ENCODE results near the gene GRM8.

GRM8 gene

DNA sequence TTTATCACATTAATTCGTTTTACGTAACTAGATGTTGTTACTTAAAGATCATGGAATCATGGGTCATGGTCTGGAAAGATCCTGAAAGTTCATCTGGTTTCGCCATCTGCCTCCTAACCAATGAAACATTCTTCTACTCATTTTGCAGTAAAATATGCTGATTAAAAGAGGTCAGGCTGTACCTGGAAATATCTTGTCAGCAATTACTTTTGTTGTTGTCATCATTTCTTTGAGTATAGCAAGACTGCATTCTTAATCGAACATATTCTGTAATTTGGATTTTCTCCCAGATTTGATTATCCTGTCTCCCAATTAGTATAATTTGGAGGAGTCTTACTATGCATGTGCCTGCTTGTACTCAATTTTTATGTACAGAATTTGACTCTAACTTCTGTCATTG lies 833.7 kb downstream of the GRM8 start:
- Mint-ChIP-seq H3K36me3 (ENCODE audit: insufficient read depth) (no peaks in the 10 kb centered on the region), H3K27ac (ENCODE audit: low read depth) (no peak overlapping the region), H3K9me3 (peaks cover 5% of the 10 kb centered on the region), H3K27me3 (no peaks in the 10 kb centered on the region), H3K4me3 (no peak overlapping the region), H3K4me1 (no peaks in the 10 kb centered on the region)
- DNase-seq (ENCODE audit: low spot score in 2 of 2) (no peak), ATAC-seq (replicated peaks; ENCODE audit: extremely low read depth, poor library complexity, severe bottlenecking) (no peak)

DNA sequence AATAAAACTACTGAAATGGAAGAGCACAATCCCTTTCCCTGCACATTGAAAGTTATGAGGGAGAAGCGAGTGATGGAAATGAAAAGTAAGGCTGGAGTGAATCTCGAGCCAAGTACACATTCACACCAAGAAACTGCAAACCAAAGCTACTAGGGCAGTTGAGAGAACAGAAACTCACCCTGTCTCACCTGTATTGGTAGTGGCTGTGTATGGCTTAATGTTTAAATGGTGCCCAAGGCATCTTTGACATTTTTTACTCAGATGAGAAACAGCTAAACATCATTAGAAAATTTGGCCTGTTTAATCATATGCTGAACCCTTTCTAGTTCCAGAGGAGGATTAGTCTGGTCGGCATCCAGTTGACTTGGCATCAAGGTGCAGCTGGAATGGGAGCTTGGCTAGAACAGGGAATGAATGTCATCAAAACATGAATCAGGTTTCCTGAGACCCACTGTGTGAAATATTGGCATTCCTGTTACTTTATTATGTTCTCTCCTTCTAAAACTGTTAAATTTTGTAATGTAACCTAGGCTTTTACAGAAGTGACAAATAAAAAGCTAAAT lies 840.8 kb downstream of the GRM8 start:
- H3K4me1 Mint-ChIP-seq: no peaks in the 10 kb centered on the region

DNA sequence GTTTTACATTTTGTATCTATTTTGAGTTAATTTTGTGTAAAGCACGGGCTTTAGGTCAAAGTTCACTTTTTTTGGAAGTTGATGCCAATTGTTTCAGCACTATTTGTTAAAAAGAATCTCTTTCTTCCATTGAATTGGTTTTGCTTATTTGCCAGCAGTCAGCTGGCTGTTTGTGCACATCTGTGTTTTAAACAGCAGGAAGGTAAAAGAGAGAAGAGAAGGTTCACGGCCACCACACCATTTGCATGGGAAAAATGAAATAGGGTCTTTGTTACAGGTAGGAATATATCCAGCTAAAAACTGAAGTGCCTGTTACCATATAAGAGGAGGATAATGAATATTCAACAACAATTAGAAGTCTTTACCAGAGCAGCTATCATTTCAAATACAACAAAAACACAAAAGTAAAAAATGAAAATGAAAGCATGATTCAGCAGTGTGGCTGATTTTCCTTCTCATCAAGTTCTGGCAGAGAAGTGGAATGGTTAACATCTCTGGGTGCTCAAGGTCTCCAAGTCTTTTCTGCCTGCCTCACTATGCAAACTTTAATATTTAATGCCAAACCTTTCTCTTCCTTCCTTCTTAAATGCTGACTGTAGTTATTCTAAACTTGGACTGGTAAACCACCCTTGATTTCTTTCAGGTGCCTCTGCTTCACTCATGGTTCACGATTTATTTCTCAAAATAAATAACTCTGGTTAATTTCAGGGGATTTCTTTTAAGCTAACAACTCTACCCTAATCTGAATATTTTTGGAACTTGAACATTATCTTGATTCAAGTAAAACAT lies 841.5 kb downstream of the GRM8 start:
- H3K27me3 Mint-ChIP-seq: no peaks in the 10 kb centered on the region
- no peaks in the 10 kb centered on the region for H3K4me1 Mint-ChIP-seq
- H3K36me3 Mint-ChIP-seq (ENCODE audit: insufficient read depth): no peaks in the 10 kb centered on the region
- ATAC-seq (replicated peaks; ENCODE audit: extremely low read depth, poor library complexity, severe bottlenecking): no peak
- no peak overlapping the region for H3K4me3 Mint-ChIP-seq
- no peaks in the 10 kb centered on the region for H3K9me3 Mint-ChIP-seq
- no peak overlapping the region for H3K27ac Mint-ChIP-seq (ENCODE audit: low read depth)
- DNase-seq (ENCODE audit: low spot score in 2 of 2): no peak

More for the DNA sequence above, 840.8 kb downstream of the GRM8 start:
- no peaks in the 10 kb centered on the region for H3K9me3 Mint-ChIP-seq
- H3K27ac Mint-ChIP-seq (ENCODE audit: low read depth): no peak overlapping the region
- H3K27me3 Mint-ChIP-seq: no peaks in the 10 kb centered on the region
- no peaks in the 10 kb centered on the region for H3K36me3 Mint-ChIP-seq (ENCODE audit: insufficient read depth)
- DNase-seq (ENCODE audit: low spot score in 2 of 2) (no peak), ATAC-seq (replicated peaks; ENCODE audit: extremely low read depth, poor library complexity, severe bottlenecking) (no peak)
- no peak overlapping the region for H3K4me3 Mint-ChIP-seq

DNA sequence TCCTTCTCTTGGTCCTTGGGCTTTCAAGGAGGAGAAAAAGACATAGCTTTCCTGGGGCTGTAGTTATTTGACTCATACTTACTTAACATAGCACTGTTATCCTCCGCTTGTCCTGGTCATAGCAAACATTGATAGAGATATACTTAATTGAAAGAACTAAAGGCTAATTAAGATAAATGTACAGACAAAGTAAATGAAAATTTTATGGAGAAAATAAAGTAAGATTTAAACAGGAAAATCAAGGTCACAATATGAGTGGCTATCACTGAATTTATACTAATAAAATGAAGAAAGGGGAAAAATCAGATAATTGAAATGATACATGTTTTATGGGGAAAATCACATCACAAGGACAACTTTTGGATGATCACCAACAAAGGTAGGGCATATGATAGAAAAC lies 849.7 kb downstream of the GRM8 start:
- DNase-seq (ENCODE audit: low spot score in 2 of 2) (no peak), ATAC-seq (replicated peaks; ENCODE audit: extremely low read depth, poor library complexity, severe bottlenecking) (no peak)
- H3K9me3 Mint-ChIP-seq: peaks cover 18% of the 10 kb centered on the region
- no peak overlapping the region for H3K27ac Mint-ChIP-seq (ENCODE audit: low read depth)
- no peaks in the 10 kb centered on the region for H3K4me1 Mint-ChIP-seq
- H3K27me3 Mint-ChIP-seq: no peaks in the 10 kb centered on the region
- H3K4me3 Mint-ChIP-seq: no peak overlapping the region
- no peaks in the 10 kb centered on the region for H3K36me3 Mint-ChIP-seq (ENCODE audit: insufficient read depth)

DNA sequence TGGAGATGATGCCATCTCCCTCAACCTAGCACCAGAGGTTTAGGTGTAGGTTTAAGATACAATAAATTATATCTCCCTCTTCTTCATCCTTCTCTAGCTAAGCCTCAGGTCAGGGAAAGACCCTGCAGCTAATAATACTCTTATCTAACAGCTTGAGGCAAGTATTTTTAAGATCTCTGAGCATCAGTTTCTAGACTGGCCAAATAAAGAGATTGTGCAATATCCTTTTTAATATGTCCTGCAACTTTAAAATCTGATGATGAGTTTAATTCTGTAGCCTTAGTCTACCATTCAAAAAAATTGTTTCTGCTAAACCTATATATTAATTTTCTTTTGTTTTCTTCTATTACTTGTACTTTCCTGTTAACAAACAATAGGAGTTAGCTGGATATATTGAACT lies 850.8 kb downstream of the GRM8 start:
- Mint-ChIP-seq H3K36me3 (ENCODE audit: insufficient read depth) (no peaks in the 10 kb centered on the region), H3K4me1 (no peaks in the 10 kb centered on the region), H3K9me3 (peaks cover 20% of the 10 kb centered on the region), H3K27me3 (no peaks in the 10 kb centered on the region), H3K4me3 (no peak overlapping the region), H3K27ac (ENCODE audit: low read depth) (no peak overlapping the region)
- DNase-seq (ENCODE audit: low spot score in 2 of 2) (no peak), ATAC-seq (replicated peaks; ENCODE audit: extremely low read depth, poor library complexity, severe bottlenecking) (no peak)

DNA sequence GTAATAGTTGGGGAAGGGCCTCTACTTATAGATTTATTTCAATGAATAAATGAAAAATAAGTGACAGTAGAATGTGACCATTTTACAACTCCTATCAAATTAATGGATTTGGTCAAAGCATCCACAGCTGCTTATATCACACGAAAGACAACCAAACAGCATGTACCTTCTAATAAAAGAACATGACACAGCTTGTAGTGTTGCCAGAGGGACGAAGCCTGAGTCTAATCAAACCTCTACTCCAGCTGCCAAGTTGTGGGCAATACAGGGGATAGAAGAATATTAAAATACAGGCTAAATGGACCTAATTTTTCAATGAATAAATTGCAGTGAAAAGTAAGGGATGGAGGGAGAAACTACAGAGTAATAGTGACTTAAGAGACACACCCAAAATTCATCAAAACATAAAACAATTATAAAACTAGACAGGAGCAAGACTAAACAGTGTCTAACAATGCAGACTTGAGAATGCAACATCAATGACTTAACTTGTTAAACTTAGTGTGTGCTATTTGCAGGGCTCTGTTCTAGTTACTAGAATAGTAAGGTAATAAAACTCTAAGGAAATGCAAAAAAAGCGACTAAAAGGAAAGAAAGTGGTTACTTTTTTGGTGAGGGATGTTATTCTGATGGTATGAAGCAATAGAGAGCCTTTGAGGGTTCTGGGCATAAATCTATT lies 853.8 kb downstream of the GRM8 start:
- no peak overlapping the region for H3K4me3 Mint-ChIP-seq
- H3K27me3 Mint-ChIP-seq: no peaks in the 10 kb centered on the region
- no peak overlapping the region for H3K27ac Mint-ChIP-seq (ENCODE audit: low read depth)
- no peaks in the 10 kb centered on the region for H3K36me3 Mint-ChIP-seq (ENCODE audit: insufficient read depth)
- H3K4me1 Mint-ChIP-seq: no peaks in the 10 kb centered on the region
- peaks cover 24% of the 10 kb centered on the region for H3K9me3 Mint-ChIP-seq
- ATAC-seq (replicated peaks; ENCODE audit: extremely low read depth, poor library complexity, severe bottlenecking) (no peak), DNase-seq (ENCODE audit: low spot score in 2 of 2) (no peak)

DNA sequence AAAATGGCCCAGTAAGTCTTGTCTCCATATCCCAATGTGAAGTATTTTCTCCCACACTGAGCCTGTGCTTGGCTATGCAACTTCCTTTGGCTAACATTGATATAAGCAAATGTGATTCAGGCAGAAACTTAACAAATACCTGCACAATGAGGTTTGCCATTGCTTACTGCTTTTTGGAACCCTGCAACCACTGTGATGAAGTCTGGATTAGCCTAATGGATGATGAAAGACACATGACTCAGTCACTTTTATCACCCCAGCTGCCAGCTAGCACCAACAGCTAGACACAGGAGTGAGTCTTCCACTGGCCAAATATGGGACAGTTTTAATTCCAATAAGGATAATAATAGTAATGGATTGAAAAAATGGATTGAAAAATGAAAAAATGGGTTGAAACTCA lies 854.5 kb downstream of the GRM8 start:
- H3K27me3 Mint-ChIP-seq: no peaks in the 10 kb centered on the region
- DNase-seq (ENCODE audit: low spot score in 2 of 2) (no peak), ATAC-seq (replicated peaks; ENCODE audit: extremely low read depth, poor library complexity, severe bottlenecking) (no peak)
- H3K9me3 Mint-ChIP-seq: peaks cover 23% of the 10 kb centered on the region
- H3K4me3 Mint-ChIP-seq: no peak overlapping the region
- no peak overlapping the region for H3K27ac Mint-ChIP-seq (ENCODE audit: low read depth)
- H3K4me1 Mint-ChIP-seq: no peaks in the 10 kb centered on the region
- no peaks in the 10 kb centered on the region for H3K36me3 Mint-ChIP-seq (ENCODE audit: insufficient read depth)

DNA sequence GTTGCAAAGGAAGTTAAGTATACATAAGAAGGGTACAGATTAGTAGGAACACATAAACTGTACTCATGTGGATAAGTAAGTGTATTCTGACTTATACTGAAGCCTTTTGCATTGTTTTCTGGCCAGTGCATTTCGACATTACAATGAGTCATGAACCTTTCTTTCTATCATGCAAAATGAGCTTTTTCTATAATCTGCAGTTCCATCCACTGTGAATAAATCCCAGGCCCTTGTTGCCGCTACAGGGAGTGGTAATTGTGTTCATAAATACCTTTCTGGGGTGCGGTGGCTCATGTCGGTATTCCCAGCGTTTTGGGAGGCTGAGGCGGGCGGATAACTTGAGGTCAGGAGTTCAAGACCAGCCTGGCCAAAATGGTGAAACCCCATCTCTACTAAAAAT lies 858.3 kb downstream of the GRM8 start:
- no peak overlapping the region for H3K27ac Mint-ChIP-seq (ENCODE audit: low read depth)
- no peak overlapping the region for H3K4me3 Mint-ChIP-seq
- ATAC-seq (replicated peaks; ENCODE audit: extremely low read depth, poor library complexity, severe bottlenecking) (no peak), DNase-seq (ENCODE audit: low spot score in 2 of 2) (no peak)
- no peaks in the 10 kb centered on the region for H3K36me3 Mint-ChIP-seq (ENCODE audit: insufficient read depth)
- no peaks in the 10 kb centered on the region for H3K4me1 Mint-ChIP-seq
- no peaks in the 10 kb centered on the region for H3K27me3 Mint-ChIP-seq
- H3K9me3 Mint-ChIP-seq: peaks cover 40% of the 10 kb centered on the region

All from central memory CD8-positive, alpha-beta T cell (primary cell).